ENCODE data around the gene APOM.

The APOM gene

GRCh38 chr6:31655349-31656237, at the start of gene APOM:
APOM (plus strand) TSS chr6:31655894; CDS start chr6:31655967, 73 bp downstream.
- no peak for DNase-seq (ENCODE audit: low read depth, low spot score)

GRCh38 chr6:31607317-31607716, 48.4 kb upstream of the APOM start:
- DNase-seq (ENCODE audit: low read depth, low spot score): no peak

GRCh38 chr6:31609519-31610406, 45.9 kb upstream of the APOM start:
- DNase-seq (ENCODE audit: low read depth, low spot score): no peak

GRCh38 chr6:31610968-31611367, 44.7 kb upstream of the APOM start:
- DNase-seq (ENCODE audit: low read depth, low spot score): no peak

- DNase-seq (ENCODE audit: low read depth, low spot score): no peak
Observed at GRCh38 chr6:31614075-31614619, 41.5 kb upstream of the APOM start.

GRCh38 chr6:31614684-31615578, 40.8 kb upstream of the APOM start, which contains the start of gene AIF1:
AIF1 (plus strand) TSS chr6:31615234; CDS start chr6:31615330, 96 bp downstream.
- DNase-seq (ENCODE audit: low read depth, low spot score): no peak

- DNase-seq (ENCODE audit: low read depth, low spot score): no peak
Observed at GRCh38 chr6:31615748-31616147, 39.9 kb upstream of the APOM start.

- no peak for DNase-seq (ENCODE audit: low read depth, low spot score)
Observed at GRCh38 chr6:31617010-31617409, 38.7 kb upstream of the APOM start.

GRCh38 chr6:31619805-31620585, 35.7 kb upstream of the APOM start:
- DNase-seq (ENCODE audit: low read depth, low spot score): peak; percentile 93

GRCh38 chr6:31620586-31621319, 34.9 kb upstream of the APOM start, which contains the start of gene PRRC2A:
PRRC2A (plus strand) TSS chr6:31620715; CDS start chr6:31622790, 2,075 bp downstream.
- DNase-seq (ENCODE audit: low read depth, low spot score): peak; percentile 57

GRCh38 chr6:31621320-31621939, 34.3 kb upstream of the APOM start:
- no peak for DNase-seq (ENCODE audit: low read depth, low spot score)

- DNase-seq (ENCODE audit: low read depth, low spot score): no peak
Observed at GRCh38 chr6:31621991-31622390, 33.7 kb upstream of the APOM start.

- no peak for DNase-seq (ENCODE audit: low read depth, low spot score)
Observed at GRCh38 chr6:31622684-31623091, 33.0 kb upstream of the APOM start.

GRCh38 chr6:31624070-31624469, 31.6 kb upstream of the APOM start:
- no peak for DNase-seq (ENCODE audit: low read depth, low spot score)

GRCh38 chr6:31626952-31627351, 28.7 kb upstream of the APOM start:
- DNase-seq (ENCODE audit: low read depth, low spot score): no peak

- DNase-seq (ENCODE audit: low read depth, low spot score): no peak
Observed at GRCh38 chr6:31627690-31628287, 27.9 kb upstream of the APOM start.

GRCh38 chr6:31629014-31629413, 26.7 kb upstream of the APOM start:
- DNase-seq (ENCODE audit: low read depth, low spot score): no peak

- no peak for DNase-seq (ENCODE audit: low read depth, low spot score)
Observed at GRCh38 chr6:31630177-31630934, 25.3 kb upstream of the APOM start.

Data from activated naive CD8-positive, alpha-beta T cell treated with anti-CD3 and anti-CD28 coated beads, Interleukin-2, amount 50 U/mL, for 16 hours (primary cell).